ENCODE results near the gene CATSPER1.

GRCh38 chr11:66056501-66056900 is 30.2 kb upstream of the CATSPER1 start:
- TF ChIP-seq RAD21 (IDR thresholded peaks at IDR 0.05 in 1 of 2, conservative IDR thresholded peaks at IDR 0.05 in 1 of 2; ENCODE audit: low read depth in 2 of 2, low read length in 2 of 2) (no peak), EZH2 (IDR thresholded peaks at IDR 0.05; ENCODE audit: low read depth, low read length, severe bottlenecking) (no peak), TAF1 (IDR thresholded peaks at IDR 0.05; ENCODE audit: low read depth, low read length) (no peak), CTCF (IDR thresholded peaks at IDR 0.05; ENCODE audit: control extremely low read depth in 1 of 3, insufficient read depth in 1 of 3, low read depth in 1 of 3, low read length in 3 of 3) (no peak), CBX5 (IDR thresholded peaks at IDR 0.05; ENCODE audit: low read depth, low read length) (no peak), RBBP5 (IDR thresholded peaks at IDR 0.05; ENCODE audit: borderline replicate concordance, low read depth, low read length) (no peak), ATF3 (IDR thresholded peaks at IDR 0.05; ENCODE audit: insufficient read depth, low read depth, low read length) (no peak), POLR2A (IDR thresholded peaks at IDR 0.05; ENCODE audit: control extremely low read depth in 1 of 2, low read depth in 2 of 2, low read length in 2 of 2) (no peak), RFX5 (IDR thresholded peaks at IDR 0.05; ENCODE audit: borderline replicate concordance, low read depth, low read length) (no peak), EGR1 (IDR thresholded peaks at IDR 0.05; ENCODE audit: borderline replicate concordance, low read depth, low read length) (no peak), JUND (IDR thresholded peaks at IDR 0.05; ENCODE audit: low read length) (no peak), POLR2AphosphoS5 (IDR thresholded peaks at IDR 0.05; ENCODE audit: low read depth, low read length) (no peak), BACH1 (IDR thresholded peaks at IDR 0.05; ENCODE audit: low read length) (no peak)
